OCI-LY1 (cell line): ENCODE measurements around the gene ARHGEF6.

Source experiments
- CTCF ChIP-seq: fragments of 200-600 bp; sonication (generic), shearing (Covaris generic); IDR thresholded peaks from 2 replicates; pipeline ENCODE4 v1.5.1; 2017; ENCODE audit warnings: mild to moderate bottlenecking, antibody characterized with exemption, low read length, moderate library complexity, mixed read lengths
- EZH2 ChIP-seq: fragments of 200-600 bp; sonication (generic), shearing (Covaris generic); IDR thresholded peaks from 2 replicates; pipeline ENCODE4 v1.8.0; 2017; ENCODE audit warnings: borderline replicate concordance, mixed run types, mild to moderate bottlenecking, antibody characterized with exemption, low read length, moderate library complexity, mixed read lengths

- no peak for TF ChIP-seq CTCF
- TF ChIP-seq EZH2, result no peak
Measured at GRCh38 chrX:136778916-136779315, 1.8 kb downstream of the ARHGEF6 start.
